GM12875 (cell line): ENCODE data around the gene MRPL3.

Experiments used
- H3K4me3 ChIP-seq: one replicate; pipeline ENCODE4 v1.5.1; 2011; ENCODE audit warnings: low read depth, low read length, control low read depth
- CTCF ChIP-seq: IDR thresholded peaks from 2 replicates; pipeline ENCODE4 v1.5.1; 2011; ENCODE audit warnings: low read depth, mild to moderate bottlenecking, control low read depth, inconsistent platforms, low read length, moderate library complexity, borderline replicate concordance; ENCODE audit not compliant: insufficient read depth

MRPL3 gene

GRCh38 chr3:131535131-131535530 is 32.4 kb upstream of the MRPL3 start:
- H3K4me3 ChIP-seq: no peak overlapping the region
- TF ChIP-seq CTCF: no peak

- H3K4me3 ChIP-seq: no peak overlapping the region
- TF ChIP-seq CTCF: no peak
Measured at GRCh38 chr3:131532645-131533044, 29.9 kb upstream of the MRPL3 start.

- TF ChIP-seq CTCF: no peak
- no peak overlapping the region for H3K4me3 ChIP-seq
Measured at GRCh38 chr3:131530843-131531242, 28.1 kb upstream of the MRPL3 start.

GRCh38 chr3:131530388-131530787 is 27.6 kb upstream of the MRPL3 start:
- no peak for TF ChIP-seq CTCF
- H3K4me3 ChIP-seq: no peak overlapping the region

- H3K4me3 ChIP-seq: no peak overlapping the region
- TF ChIP-seq CTCF: no peak
Measured at GRCh38 chr3:131526801-131527347, 24.1 kb upstream of the MRPL3 start.

- no peak overlapping the region for H3K4me3 ChIP-seq
- no peak for TF ChIP-seq CTCF
Measured at GRCh38 chr3:131518680-131519079, 15.9 kb upstream of the MRPL3 start.

GRCh38 chr3:131505421-131505820 is 2.6 kb upstream of the MRPL3 start:
- no peak overlapping the region for H3K4me3 ChIP-seq
- no peak for TF ChIP-seq CTCF
